ENCODE data around the gene NRG2. TPM values are rescaled to one million over a fixed set of nuclear protein-coding genes. Genes with fewer than 3 reads are reported as not detected.

Gene NRG2
- total and polyA plus RNA-seq, 2 experiments from 2014 or later, result 0.37 to 1.3 TPM

DNA sequence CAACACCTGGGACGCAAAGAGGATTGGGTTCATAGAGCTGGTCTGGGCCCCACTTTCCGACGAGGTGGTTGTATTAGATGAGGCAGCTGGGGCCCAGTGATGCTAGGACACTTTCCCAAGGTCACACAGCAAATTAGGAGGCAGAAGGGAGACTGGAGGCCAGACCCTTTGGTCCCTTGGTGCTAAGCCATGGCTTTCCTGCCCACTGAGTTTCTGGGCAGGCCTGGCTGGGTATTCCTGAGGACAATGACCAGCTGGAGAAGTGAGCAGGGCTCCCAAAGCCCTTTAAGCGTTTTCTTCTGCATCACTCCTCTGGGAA lies 181.3 kb downstream of the NRG2 start:
- Histone ChIP-seq H3K4me1 (ENCODE audit: insufficient read depth) (0 out of 2 replicates have a peak, but pooled peaks cover 4% of the 10 kb centered on the region), H3K9me2 (ENCODE audit: insufficient read depth) (no peaks in the 10 kb centered on the region), H3K79me2 (replicated peaks; ENCODE audit: insufficient read depth) (no peaks in the 10 kb centered on the region), H3K4me3 (no peak overlapping the region), H3K27ac (ENCODE audit: low read depth) (no peak overlapping the region), H3K4me2 (no peak overlapping the region), H3F3A (replicated peaks; ENCODE audit: low read depth) (no peaks in the 10 kb centered on the region), H4K20me1 (replicated peaks; ENCODE audit: insufficient read depth) (no peaks in the 10 kb centered on the region), H2AFZ (no peak overlapping the region), H3K27me3 (ENCODE audit: insufficient read depth) (no peaks in the 10 kb centered on the region; the same call in 1 of the 2 replicates), H3K36me3 (ENCODE audit: insufficient read depth) (no peaks in the 10 kb centered on the region)
- Mint-ChIP-seq H3K27ac (no peak overlapping the region), H3K27me3 (ENCODE audit: insufficient read depth, low read depth, poor library complexity) (peaks cover 8% of the 10 kb centered on the region), H3K4me3 (no peak overlapping the region), H3K36me3 (ENCODE audit: low read depth) (no peaks in the 10 kb centered on the region), H3K4me1 (peaks cover 9% of the 10 kb centered on the region; the same call in 2 of the 3 replicates), H3K9me3 (no peaks in the 10 kb centered on the region)
- DNase-seq (ENCODE audit: low spot score) (no peak), ATAC-seq (no peak)
- no peak for TF ChIP-seq ETS1 (IDR thresholded peaks at IDR 0.05)
- no peak for TF ChIP-seq STAT1 (IDR thresholded peaks at IDR 0.05; ENCODE audit: unreplicated experiment)
- TF ChIP-seq CTCF (conservative IDR thresholded peaks at IDR 0.05; ENCODE audit: low read depth in 2 of 2), result no peak

DNA sequence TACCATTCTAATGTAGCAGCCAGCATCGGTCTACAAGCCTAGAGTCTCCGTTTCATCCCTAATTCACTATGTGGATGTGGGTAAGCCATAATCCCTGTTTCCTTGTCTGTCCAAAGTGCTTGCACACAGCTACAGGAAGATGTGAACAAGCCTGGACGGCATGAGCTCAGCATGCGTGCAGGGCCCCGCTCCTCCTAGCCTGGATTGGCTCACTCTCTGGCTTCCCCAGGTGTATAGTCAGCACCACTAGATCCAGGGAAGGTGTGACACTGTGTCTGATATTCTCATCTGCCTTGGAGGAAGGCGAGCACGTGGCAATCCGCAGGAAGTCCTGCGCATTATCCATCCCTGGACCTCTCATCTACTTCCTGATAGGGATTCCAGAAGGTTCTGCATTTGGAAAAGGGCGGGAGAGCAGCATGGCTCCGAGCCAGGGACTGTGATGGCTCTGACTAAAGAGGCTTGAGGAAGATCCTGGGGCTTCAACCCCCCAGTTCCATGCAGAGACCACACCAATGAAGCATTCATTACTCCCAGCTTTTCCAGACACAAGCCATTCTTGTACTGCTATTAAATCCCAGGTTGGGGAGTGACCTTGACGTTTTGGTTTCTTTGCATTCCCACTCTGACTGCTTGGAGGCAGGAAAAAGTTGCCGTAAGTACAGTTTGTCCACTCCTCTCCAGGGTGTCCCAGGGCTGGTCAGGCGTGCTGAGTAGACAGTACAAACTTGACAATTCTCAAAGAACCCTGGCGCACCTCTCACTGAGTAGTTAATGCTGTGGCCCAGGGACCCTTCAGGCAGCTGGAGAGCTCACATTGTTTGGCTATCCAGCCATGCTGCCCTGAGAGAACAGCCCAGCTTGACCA lies 181.8 kb downstream of the NRG2 start:
- no peak overlapping the region for H3K4me3 ChIP-seq
- no peaks in the 10 kb centered on the region for H3K9me2 ChIP-seq (ENCODE audit: insufficient read depth)
- no peaks in the 10 kb centered on the region for H3K79me2 ChIP-seq (replicated peaks; ENCODE audit: insufficient read depth)
- no peaks in the 10 kb centered on the region for H3K36me3 ChIP-seq (ENCODE audit: insufficient read depth)
- ATAC-seq (no peak), DNase-seq (ENCODE audit: low spot score) (no peak)
- no peaks in the 10 kb centered on the region for H3F3A ChIP-seq (replicated peaks; ENCODE audit: low read depth)
- Mint-ChIP-seq H3K4me1 (peaks cover 9% of the 10 kb centered on the region; the same call in 2 of the 3 replicates), H3K36me3 (ENCODE audit: low read depth) (no peaks in the 10 kb centered on the region), H3K4me3 (no peak overlapping the region), H3K9me3 (no peaks in the 10 kb centered on the region), H3K27ac (no peak overlapping the region), H3K27me3 (ENCODE audit: insufficient read depth, low read depth, poor library complexity) (peaks cover 8% of the 10 kb centered on the region)
- no peak overlapping the region for H3K4me2 ChIP-seq
- no peak for TF ChIP-seq POLR2AphosphoS5 (IDR thresholded peaks at IDR 0.05; ENCODE audit: low read depth)
- TF ChIP-seq REST (IDR thresholded peaks at IDR 0.05; ENCODE audit: unreplicated experiment), result no peak
- TF ChIP-seq STAT1 (IDR thresholded peaks at IDR 0.05; ENCODE audit: unreplicated experiment), result no peak
- TF ChIP-seq JUNB (IDR thresholded peaks at IDR 0.05; ENCODE audit: unreplicated experiment), result no peak
- TF ChIP-seq CTCF (conservative IDR thresholded peaks at IDR 0.05; ENCODE audit: low read depth in 2 of 2), result no peak
- no peak for TF ChIP-seq ZNF331 (CRISPR knock-in tag; IDR thresholded peaks at IDR 0.05; ENCODE audit: low read depth)
- no peak for TF ChIP-seq ETS1 (IDR thresholded peaks at IDR 0.05)
- no peak for TF ChIP-seq EZH2phosphoT487 (IDR thresholded peaks at IDR 0.05; ENCODE audit: unreplicated experiment)
- H4K20me1 ChIP-seq (replicated peaks; ENCODE audit: insufficient read depth), result no peaks in the 10 kb centered on the region
- no peaks in the 10 kb centered on the region; the same call in 1 of the 2 replicates for H3K27me3 ChIP-seq (ENCODE audit: insufficient read depth)
- 0 out of 2 replicates have a peak, but pooled peaks cover 4% of the 10 kb centered on the region for H3K4me1 ChIP-seq (ENCODE audit: insufficient read depth)
- no peak overlapping the region for H2AFZ ChIP-seq
- no peak overlapping the region for H3K27ac ChIP-seq (ENCODE audit: low read depth)

All from GM23338 (cell line).